ENCODE results near the gene ABLIM2.

The ABLIM2 gene

DNA sequence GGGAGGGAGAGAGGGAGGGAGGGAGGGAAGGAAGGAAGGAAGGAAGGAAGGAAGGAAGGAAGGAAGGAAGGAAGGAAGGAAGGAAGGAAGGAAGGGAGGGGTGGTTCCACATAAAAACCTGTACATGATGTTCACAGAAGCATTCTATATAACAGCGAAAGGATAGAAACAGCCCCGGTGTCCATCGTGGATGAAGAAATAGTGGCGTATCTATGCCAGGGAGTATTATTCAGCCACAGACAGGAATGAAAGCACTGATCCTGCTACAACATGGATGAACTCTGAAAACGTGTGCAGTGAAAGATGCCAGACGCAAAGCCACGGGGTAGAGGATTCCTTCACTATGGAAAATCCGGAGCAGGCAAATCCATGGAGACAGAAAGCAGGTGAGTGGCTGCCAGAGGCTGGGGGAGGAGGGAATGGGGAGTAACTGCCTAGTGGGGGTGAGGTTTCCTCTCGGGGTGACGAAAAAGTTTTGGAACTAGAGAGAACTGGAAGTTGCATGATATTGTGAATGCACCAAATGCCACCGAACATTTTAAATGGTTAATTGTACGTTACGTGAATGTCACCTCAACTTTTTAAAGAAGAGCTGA is 92.2 kb downstream of the ABLIM2 start:
- DNase-seq, result no peak

DNA sequence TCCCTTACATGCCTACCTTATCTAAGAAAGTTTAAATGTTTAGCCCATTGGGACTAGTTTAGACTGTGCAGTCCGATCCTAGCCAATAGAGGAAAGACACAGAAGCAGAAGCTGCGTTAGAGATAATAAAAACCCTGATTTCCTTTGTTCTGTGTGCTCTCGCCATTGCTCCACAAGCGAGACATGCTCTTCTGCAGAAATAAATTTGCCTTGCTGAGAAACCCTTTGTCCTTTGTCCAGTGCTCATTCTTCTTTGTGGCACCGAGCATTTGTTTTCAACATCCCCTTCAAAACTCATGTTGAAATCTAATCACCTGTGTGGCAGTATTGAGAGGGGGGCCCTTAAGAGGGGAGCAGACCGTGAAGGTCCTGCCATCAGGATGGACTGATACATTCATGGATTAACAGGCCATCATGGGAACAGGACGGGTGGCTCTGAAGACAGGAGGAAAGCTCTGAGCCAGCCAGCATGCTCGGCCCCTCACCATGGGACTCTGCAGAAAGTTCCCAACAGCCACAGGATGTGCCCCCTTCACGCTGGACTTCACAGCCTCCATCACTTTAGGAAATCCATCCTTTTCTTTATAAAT is 94.5 kb downstream of the ABLIM2 start:
- DNase-seq, result no peak

DNA sequence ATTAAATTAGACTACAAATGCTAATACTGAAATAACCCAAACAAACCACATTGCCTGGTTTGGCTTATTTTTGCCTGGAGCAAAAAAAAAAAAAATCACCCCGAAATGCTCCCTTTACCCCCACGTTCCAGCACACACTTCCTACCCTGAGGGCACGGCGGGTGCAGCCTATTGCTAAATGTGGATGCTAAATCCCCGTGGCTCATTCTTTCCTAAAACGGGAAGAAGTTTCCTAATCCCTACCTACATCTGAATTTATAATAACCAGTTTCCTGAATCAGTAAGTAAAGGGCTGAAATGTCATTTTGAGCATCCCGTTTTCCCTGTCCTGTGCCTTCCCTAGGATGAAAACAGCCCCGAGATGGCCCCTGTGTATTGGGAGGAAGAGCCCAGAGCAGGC is 97.0 kb downstream of the ABLIM2 start:
- DNase-seq, result no peak

DNA sequence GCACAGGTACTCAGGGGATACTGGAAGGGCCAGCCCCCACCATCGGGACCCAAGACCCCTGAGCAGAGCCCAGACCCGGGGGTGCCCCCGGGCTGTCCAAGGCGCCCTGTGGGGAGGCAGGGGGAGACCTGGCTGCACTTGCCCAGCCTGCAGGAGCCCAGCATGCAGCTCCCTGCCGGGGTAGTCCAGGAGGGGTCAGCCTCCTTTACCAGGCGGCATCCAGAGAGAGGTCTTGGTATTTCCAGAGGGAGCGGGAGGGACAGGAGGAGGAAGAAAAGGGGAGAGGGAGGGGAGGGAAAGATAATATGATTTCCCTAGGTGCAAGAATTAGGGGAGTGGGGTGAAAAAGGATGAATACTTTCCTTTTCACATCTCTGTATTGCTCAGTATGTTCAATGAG is 97.5 kb downstream of the ABLIM2 start:
- DNase-seq, result no peak

DNA sequence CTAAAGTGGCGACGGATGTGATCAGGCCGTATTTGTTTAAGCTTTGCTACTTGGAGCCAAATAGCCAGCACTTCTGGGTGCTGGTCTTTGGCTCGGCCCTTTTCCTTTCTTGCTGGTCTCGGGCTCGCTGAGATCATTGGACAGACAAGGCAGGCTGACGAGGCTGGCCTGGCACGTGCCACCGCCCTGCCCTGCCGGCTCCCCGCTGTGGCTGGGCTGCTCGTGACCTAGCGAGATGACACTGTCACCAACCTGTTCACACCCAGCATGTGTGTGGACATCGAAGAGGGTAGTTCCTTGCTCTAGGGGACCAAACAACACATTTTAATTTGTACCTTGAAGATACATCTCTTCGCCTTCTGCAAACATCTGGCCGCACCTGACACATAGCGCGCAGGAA is 98.0 kb downstream of the ABLIM2 start:
- no peak for DNase-seq

DNA sequence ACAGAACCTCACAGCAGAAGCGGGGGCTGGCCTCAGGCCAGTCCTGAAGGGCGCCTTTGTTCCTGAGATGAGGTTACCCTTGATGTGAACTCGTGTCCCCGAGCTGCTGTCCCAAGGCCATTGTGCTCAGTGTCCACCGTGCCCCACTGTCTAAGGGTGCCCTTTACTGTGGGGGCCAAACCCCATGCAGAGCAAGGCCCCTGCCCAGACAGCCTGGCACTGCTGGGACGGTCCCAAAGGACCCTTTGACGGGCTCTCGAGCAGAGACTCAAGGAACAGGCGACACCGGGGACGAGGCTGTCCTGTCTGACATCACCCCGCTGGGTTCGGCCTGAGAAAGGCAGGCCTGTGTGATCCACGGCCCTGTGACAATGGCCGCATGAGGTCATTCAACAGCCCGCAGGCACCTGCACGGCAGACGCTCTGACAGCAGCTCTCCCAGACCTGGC is 100.6 kb downstream of the ABLIM2 start:
- DNase-seq, result no peak

DNA sequence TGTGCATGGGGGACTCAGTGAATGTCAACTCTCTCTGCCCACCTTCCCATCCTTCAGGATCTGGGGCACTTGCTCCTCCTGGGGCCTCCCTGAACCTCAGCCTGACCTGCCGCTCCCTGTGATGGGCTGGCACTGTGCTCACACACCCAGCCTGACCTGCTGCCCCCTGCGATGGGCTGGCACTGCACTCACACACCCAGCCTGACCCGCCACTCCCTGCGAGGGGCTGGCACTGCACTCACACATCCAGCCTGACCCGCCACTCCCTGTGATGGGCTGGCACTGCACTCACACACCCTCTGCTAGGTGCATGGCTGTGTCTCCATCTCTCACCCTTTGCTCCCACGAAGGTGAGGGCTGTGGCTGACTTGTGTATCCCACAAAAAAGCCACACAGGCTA is 103.4 kb downstream of the ABLIM2 start:
- no peak for DNase-seq

DNA sequence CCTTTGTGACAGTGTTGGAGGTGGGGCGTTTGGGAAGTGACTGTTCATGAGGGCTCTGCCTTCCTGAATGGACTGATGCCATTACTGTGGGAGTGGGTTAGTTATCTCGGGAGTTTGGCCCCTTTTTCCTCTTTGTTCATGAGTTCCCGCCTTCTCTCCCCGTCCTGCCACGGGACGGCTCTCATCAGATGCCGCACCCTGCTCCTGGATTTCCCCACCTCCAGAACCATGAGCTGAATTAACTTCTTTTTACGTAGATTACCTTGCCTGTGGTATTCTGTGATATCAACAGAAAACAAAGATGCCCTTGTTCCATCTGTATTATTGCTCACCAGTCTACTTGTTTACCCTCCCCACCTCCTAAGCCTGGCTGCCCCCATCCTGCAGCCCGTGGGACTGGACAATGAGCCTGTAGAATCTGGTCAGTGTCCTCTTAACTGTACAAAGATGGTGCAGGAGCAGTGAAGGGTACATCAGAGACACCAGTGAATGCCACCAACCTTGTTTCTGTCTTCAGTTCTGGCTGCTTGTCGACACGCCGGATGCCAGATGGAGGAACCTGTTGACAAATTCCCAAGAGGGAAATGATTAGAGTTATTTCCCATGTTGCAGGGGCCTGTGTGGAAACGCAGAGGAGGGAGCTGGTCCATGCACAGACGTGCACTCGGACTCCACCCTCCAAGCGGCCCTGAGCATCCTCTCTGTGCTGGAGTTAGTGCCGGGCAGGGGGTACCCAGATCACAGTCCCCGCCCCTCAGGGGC is 104.7 kb downstream of the ABLIM2 start:
- DNase-seq, result no peak

DNA sequence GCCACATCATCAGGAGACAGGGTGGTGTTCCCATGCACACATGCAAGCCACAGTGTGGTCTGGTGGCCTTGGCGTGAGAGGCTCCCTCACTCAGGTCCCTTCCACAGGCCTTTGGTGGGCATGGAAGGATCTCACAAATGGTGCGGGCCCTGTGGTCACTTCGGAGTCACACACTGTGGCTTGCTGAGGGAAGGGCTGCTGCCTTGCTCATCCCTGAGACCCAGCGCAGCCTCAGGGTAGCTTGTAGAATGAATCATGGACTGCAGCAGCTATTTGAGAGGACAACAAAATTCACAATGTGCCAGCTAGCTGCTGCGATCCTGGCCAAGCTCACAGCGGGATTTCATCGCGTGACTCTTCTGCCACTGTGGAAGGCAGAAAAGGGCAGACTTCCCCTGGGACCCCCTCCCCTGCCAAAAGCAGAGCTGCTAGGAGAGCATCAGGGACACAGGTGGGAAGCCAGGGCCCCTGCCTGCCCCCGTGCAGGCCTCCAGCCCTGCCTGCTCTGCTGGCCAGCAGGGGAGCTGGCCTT is 106.4 kb downstream of the ABLIM2 start:
- DNase-seq, result no peak

DNA sequence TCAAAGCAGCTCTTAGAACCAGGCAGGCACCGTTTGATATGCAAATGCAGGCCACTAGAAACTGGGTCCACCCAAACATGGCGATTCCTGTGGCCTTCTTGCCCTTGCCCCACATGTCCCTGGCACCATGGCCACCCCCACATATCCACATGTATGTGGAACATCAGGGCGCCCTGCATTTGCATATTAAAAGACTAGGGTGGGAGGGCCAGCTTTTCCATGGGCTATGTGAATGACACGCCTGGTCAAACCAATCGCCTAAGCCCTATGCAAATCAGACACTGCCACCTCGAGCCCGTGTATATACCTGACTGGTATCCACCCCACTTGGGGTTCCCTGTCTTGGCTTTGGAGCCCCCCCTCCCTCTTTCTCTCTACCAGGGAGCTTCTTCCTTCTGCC is 107.0 kb downstream of the ABLIM2 start:
- DNase-seq, result no peak

DNA sequence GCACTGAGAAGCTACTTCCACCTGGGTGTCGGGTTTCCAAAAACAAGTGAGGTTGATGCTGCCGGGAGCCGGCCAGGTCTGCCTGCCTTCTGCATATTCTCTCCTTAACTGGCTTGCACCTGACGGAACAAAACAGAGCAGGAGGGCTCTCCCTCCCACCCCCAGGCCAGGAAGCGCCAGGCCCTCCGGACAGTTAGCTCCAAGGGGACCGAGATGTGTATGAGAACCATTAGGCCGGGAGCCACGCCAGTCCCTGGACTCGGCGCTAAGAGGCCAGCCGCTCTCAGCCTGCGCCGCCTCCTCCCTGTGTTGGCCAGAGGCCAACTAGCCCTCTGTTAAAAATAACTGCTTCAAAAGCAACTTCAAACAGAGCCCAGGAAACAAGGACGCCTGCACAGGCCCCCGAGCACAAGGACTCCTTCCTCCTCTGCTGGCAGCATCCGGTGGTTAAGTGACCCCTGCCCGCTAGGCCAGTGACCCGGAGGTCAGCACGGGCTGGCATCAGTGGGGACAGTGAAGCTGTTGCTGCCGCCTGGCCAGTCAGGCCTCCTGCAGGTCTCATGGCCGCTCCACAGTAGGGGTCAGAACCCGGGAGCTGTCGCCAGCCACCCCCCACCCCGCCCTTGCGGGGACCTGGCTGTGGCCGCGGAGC is 107.9 kb downstream of the ABLIM2 start:
- no peak for DNase-seq

DNA sequence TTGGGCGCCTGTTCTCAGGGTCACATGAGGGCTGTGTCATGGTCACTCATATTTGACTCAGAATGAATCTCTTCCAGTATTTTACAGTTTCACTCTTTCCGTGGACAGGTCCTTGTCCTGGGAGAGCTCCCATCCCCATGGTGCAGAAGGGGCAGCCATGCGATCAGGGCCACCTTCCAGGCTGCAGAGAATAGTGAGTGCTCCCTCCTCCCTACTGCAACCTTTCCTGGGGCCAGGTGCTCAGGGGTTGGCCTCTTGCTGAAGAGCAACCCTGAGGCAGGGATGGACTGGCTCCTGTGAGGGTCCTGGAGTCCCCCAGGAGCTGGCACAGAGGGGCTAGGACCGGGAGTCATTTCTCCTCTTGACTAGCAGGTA is 108.4 kb downstream of the ABLIM2 start:
- DNase-seq, result no peak

DNA sequence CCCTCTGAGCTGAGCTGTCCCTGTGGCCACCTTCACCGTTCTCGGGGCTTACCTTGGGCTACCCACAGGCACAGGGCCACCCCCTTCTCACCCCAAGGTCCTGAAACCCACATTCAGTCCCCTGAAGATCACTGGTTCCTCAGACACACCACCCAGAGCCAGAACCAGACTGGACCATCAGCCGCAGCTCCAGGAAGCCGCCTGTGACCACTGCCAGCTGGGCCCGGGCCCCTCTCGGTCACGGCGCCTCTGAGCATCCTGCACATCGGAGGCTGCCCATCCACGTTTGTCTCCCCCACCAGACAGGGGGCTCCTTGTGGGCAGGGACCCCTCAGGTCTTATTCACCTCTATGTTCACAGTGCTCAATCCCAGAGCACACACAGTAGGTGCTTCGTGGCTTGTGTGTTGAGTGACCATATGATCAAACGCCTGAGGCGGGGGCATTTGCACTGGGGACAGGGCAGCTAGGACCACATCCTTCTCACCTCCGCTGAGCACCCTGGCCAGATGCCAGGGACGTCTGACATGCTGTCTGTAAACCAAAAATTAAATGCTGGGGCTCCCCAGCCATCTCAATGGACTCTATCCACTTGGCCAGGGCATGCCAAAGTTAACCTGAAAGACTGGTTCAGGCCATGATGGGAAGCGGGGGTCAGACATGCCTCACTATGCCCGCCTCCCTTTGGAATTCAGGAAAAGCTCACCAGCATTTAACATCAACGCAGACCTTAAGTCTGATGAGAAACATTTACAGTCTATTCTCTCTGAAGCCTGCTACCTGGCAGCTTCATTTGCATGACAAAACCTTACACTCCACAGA is 109.5 kb downstream of the ABLIM2 start:
- DNase-seq, result no peak

DNA sequence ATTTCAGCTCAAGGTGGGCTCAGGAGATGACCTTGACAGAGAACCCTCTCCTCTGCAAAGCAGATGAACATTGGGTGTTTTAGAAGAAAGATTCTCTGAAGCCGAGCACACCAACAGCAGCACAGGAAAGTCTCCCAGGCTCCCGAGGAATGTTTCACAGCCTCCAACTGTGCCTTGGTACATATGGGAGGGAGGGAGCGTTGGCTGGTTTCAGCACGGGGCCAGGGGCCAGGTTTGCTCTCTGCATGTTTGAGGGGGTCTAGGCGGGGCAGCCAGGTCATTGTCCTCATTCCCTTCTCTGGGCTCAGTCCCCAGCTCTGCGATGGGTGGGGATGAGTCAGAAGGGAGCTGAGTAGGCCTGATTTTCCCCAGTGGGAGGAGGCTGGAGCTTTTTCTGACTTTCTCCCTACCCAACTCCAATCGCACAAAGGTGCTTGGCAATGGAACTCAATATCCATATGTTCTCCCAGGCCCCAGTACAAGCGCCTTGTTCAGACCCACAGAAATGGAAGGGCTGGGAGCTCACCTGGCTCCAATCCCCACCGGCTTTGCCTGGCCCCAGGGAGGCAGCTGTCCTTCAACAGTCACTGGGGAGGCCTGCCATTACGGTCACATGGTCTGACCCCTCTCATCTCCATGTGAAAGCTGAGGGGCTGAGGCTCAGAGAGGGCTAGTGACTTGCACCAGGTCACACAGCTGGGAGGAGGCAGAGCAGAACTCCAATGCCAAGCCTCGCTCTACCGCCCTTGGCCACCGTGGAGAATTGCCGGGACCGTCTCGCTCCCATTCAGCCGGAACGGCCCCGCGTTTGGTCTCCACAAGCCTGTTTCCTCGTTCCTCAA is 110.6 kb downstream of the ABLIM2 start:
- DNase-seq, result no peak

DNA sequence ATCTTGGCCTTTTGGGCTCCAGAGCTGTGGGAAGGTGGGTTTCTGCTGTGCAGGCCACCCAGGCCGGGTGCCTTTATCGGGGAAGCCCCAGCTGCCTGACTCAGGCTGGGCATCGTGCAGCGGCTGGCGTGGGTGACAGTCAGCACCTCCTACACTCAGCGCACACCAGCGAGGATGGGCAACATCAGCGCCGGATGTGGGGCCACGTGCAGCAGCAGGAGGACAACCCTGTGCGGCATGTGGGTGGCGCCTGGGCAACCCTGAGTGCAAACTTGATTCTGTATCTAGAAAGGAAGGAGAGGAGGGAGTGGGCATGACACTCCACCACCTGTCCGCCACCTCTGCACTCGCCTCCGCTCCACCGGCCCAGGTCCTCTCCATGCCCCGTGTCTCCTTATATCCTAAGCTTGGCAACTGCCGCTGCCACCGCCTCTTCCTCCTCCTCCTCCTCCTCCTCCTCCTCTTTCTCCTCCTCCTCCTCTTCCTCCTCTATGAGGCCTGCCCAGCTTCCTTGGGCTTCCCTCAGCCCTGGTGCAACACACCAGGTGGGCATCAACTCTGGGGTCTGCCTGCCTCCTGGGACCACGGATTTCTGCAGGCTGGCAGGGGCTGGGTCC is 111.6 kb downstream of the ABLIM2 start:
- DNase-seq, result peak; percentile 45

DNA sequence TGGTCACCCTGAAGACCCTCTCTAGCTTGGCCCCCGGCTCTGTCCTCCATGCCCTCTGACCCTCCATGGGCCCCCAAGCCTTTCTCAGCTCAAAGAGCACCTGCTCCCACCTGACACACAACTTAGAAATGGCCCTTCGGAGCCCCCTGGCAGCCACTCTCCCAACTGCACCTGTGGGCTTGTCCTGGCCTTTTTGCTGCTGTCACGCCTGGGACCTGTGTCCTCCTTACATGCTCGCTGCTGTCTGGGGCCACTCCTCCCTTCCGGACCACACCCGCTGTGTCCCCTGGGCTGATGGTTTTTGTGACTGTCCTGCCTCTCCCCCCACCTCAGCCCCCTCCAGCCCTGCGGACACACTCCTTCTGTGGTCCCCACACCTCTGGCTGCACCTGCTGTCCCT is 112.7 kb downstream of the ABLIM2 start:
- DNase-seq, result no peak

DNA sequence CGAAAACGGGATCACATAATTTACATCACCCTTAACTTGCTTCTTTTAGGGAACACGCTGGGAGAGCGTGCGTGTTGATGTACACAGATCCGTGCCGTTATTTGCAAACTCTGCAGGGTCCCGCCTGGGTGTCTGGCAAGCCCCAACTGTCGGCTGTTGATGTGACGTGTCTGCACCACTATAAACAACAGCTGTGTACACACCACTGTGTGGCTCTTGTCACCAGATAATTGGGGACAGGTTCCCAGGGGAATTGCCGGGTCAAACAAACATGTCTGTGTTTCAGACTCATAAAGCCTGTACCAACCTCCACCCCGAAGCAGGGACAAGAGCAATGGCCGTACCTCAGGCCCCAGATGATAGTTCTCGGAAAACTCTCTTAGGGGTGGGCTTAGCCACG is 113.9 kb downstream of the ABLIM2 start:
- DNase-seq, result no peak

DNA sequence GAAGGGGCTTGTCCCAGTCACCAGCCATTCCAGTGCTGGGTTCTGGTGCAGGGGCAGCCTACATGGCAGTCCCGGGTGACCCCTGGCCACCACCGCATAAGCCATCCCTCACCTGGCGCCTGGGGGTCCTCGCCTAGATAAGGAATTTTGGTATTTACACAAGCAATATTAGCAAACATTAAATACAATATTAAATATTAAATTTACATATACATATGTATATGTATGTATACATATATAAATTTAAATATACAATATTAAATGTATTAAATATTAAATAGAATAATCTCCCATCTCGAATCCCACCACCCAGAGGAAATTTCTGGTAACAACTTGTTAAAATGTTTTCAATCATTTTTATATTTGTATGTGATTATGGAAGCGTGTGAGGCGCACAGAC is 114.4 kb downstream of the ABLIM2 start:
- no peak for DNase-seq

DNA sequence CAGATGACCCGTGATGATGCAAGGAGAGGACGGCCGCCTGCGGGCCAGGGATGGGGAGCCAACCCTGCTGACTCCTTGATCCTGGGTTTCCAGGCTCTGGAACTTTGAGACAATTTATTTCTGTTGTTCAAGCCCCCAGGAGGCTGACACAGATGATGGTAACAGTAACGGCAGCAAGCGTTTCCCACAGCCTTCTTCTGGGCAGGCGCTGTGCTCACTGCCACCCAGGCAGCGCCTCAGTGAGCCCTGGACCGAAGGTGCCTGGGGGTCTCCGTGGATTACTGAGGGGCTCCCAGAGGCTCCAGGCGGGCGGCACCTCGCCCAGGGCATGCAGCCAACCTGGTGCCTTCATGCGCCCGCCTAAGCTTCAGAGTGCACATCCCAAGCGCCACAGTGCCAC is 115.0 kb downstream of the ABLIM2 start:
- DNase-seq, result no peak

DNA sequence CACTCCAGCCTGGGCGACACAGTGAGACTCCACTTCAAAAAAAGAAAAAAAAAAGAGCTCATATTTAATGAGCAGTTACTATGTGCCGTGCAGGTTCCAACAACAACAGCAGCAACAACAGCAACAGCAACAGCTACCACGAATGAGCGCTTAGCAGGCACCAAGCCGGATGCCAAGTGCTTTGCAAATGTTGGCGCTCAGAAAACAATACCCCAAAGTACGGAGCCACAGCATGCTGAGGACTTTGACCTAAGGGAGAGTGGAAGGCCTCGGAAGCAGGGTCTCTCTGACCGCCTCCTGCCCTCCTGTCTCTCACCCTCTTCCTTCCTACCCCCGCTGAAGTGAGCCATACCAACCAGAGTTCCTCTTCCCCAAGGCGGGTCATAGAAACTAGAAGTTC is 116.7 kb downstream of the ABLIM2 start:
- DNase-seq, result no peak

DNA sequence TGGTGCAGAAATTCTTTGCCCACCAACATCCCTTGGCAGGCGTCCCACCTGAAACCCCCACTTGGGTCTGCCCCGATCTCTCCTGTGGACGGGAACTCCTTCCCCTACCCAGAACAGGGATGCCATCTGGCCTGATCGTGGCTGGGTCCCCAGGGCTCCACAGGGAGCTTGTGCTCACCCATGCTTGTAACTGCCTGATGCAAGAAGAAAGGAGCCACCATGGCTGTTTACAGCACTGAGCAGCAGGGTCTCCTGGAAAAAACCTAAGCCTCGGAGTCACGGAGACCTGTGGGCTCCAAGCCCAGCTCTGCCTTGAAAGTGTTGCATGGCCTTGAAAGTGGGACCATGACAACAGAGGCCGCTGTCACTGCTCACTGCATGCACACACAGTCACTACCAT is 117.4 kb downstream of the ABLIM2 start:
- DNase-seq, result no peak

All from CD4-positive, alpha-beta T cell treated with Interleukin-21 for 1 hour (primary cell).